Activated naive CD8-positive, alpha-beta T cell treated with anti-CD3 and anti-CD28 coated beads, Interleukin-2, amount 50 U/mL, for 16 hours (primary cell): ENCODE measurements around the gene HUS1.
"Not testable (repeated sequence)": the region's sequence is repeated elsewhere in the genome, so short reads cannot be mapped to it uniquely, and the experiment has no call there.

Experiments
- DNase-seq: peaks from one replicate; pipeline ENCODE4 v3.0.0-alpha.2; 2020; ENCODE audit warnings: low read depth, low spot score

The HUS1 gene

DNA sequence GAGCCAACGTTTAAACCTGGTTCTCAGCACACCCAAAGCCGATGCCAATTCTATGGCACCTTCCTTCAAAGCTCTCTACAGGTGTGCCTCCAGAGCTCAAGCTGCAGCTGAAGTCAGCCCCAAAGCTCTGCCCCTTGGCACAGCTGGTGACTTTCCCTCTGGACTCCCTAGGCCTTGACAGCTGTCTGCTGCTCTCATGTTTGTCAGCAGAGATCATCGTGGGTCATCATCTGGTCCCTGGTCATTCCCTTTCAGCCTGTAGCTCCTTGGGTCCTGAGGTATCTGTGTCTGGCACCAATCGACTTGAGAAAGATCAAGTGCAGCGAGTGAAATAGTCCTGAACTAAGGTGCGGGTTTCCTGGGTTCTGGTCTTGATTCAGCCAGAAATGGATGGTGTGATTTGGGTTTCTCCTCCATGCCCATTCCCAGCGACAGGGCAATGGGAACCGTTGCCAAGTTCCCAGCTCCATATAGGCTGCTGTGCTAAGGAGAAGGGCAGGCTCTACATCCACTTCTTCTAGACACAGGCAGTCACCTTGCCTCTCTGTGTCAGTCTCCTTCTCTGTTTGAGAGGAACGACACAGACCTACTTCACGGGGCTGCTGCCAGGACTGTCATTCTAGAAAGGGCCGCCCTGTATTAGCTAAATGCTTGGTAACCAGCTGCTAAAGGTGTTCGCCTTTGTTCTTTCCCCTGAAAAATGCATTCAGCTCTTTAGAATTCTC, 34.7 kb downstream of the HUS1 start:
- no peak for DNase-seq

DNA sequence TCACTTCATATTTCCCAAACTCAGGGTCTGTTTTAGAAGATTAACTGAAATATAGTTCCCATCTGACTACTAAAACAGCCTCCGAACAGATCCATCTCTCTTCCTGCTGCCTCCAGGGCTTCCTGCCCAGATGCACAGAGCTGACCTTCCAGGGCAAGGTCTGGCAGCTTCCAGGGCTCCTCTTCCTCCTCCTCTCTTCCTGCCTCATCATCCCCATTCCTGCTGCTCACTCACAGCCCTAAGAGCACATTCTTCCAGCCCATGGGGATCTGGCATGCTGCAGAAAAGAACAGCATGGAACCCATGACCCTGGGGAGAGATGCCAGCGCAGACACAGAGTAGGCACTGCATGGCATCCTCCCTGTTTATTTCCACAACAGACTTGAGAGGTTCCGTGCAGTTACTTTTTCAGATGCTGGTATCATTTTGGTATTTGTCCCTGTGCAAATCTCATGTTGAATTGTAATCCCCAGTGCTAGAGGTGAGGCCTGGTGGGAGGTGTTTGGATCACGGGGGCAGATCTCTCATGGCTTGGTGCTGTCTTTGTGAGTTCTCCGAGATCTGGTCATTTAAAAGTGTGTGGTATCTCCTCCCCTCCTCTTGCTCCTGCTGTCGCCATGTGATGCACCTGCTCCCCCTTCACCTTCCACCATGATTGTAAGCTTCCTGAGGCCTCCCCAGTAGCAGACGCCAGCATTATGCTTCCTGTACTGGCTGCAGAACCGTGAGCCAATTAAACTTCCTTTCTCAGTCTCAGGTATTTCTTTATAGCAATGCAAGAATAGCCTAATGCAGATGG, 35.5 kb downstream of the HUS1 start:
- no peak for DNase-seq

DNA sequence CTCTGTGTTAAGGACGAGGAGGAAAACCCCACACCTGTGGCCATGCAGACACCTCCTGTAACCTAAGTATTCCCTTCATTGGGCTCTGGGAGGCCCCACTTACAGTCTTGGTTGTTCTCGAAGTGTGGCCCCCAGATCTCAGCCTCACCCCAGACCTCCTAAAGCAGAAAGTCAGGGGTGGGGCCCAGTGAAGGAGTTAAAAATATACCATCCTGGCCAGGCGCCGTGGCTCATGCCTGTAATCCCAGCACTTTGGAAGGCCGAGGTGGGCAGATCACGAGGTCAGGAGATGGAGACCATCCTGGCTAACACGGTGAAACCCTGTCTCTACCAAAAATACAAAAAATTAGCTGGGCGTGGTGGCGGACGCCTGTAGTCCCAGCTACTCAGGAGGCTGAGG, 36.8 kb downstream of the HUS1 start:
- DNase-seq, result not testable (repeated sequence)

DNA sequence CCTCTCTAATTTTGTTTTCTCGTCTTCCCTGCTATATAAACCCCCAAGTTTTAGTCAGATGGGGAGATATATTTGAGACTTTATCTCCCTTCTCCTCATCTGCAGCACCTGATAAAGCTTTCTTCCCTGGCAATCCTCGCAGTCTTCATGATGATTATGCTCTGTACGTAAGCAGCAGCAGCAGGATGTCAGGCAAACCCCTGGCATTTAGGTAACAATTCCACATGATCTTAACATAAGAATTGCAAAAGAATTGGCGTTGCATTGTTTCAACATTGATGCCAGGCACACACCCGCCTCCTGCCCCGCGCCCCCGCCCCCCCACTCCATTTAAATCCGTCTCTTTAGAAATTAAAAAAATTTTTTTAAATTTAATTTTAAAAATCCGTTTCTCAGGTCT, 37.3 kb downstream of the HUS1 start:
- no peak for DNase-seq

DNA sequence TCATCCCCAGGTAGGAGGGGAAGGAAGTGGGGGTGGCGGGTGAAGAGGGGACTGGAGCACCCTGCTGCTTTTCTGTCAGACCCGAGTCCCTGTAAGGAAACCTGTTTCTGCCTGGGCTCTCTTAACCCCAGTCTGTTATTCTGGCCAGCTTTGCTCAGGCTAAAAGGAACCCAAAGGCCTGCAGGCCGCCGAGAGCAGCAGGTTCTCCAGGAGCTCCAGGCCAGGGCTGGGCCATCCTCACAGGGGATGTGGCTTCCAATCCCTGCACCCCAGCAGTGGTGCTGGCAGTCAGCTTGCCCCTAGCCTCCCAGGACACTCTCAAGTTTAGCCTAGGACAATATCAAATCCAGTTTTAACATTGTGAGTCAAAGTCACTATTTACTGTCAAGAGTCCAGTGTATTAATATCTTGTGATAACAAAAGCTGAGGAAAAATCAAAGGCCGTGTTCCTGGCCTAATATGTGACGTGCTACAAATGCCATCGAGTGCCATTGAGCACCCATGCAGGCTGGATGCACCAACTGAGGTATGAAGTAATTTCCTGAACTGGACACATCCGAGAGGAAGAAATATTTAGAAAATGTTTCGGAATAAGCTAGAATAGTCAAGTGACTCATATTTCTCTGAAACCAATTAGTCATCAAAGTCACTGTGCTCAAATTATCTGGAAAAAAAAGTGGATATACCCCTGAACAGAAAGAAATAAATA, 38.1 kb downstream of the HUS1 start:
- no peak for DNase-seq

DNA sequence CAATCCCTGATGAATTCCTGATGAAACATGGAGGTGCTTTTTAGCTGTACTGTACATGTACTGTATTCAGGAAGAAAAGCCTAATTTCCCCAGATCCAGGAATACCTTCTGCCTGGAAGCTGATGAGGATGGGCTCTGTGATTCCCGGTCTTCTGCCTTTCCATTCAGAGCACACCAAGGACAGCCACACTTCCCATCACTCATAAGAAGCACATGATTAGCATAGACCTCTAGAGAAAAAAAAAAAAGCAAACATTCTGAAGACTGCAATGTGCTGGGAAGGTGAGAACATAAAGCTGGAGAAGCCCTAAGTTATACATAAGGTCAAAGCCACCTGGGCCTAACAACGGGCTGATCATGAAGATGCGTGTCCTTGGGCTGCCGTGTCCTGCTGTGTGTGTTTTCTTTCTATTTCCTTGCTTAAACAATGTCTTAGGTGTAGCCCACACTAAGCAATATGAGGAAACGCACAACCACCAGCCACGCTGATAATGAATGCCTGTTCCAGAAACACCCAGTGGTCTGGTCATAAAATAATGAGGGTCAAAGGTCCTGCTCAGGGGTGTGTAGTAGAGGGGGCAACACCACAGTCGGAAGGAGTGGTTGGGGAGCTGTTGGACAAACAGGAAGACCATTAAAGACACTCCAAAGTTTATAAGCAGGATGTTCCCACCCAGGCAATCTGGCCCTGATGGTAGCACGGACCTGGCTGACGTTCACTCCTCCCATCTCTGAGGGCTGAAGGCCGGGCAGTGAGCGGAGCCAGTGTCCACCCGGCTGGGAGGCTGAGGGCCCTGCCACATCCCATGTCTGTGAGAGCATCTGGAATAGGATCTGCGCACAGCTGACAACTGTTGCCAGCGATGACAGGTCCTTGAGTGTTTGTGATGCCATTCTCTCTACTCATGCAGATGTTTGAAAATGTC, 39.1 kb downstream of the HUS1 start:
- no peak for DNase-seq

DNA sequence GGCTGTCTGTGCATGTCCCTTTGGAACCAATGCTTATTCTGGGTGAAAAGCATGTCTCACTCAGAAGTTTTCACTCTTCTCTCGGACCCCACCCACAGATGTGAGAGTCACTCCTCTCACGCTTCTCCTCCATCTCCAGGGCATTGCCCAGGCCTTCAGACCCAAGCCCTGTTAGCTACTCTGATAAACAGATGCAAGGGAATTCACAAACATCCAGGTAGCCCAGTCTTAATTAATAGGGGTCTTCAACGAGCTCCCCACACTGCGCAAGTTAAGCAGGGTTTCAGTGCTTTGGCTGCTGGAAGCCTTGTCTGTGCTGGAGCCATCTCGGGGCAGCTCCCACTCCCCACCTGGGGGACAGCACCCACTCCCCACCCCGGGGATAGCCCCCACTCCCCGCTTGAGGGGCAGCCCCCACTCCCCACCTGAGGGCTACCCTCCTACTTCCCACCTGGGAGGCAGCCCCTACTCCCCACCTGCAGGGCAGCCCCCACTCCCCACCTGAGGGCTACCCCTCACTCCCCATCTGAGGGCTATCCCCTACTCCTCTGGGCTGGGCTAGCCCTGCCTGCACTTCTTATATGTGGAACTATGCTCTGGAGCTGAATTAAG, 39.9 kb downstream of the HUS1 start:
- DNase-seq, result no peak

DNA sequence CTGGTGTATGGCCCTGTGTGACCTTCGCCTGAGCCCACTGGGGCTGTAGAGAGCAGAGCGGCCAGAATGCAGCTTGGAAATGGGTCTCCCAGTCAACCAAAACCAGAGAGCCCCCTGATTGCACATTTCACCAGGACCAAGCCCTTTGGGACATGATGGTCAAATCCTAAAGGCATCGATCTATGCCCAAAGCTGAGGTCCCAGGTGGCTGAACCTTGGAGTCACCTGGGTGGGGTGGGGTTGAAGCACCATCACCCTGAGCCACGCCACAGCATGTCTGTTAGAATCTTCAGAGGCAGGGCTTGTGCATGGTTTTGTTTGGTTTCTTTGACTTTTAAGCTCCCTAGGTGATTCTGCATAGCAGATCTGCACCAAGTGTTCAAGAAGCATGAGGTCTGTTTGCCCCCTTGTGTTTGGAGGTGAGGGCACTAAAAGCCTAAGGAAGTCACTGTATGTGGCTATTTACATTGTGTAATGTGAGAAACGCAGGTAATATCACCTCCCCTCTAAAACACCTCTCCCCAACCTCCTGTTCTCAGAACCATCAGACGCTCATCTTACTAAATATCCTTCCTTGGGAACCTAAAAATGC, 40.7 kb downstream of the HUS1 start:
- DNase-seq, result no peak

DNA sequence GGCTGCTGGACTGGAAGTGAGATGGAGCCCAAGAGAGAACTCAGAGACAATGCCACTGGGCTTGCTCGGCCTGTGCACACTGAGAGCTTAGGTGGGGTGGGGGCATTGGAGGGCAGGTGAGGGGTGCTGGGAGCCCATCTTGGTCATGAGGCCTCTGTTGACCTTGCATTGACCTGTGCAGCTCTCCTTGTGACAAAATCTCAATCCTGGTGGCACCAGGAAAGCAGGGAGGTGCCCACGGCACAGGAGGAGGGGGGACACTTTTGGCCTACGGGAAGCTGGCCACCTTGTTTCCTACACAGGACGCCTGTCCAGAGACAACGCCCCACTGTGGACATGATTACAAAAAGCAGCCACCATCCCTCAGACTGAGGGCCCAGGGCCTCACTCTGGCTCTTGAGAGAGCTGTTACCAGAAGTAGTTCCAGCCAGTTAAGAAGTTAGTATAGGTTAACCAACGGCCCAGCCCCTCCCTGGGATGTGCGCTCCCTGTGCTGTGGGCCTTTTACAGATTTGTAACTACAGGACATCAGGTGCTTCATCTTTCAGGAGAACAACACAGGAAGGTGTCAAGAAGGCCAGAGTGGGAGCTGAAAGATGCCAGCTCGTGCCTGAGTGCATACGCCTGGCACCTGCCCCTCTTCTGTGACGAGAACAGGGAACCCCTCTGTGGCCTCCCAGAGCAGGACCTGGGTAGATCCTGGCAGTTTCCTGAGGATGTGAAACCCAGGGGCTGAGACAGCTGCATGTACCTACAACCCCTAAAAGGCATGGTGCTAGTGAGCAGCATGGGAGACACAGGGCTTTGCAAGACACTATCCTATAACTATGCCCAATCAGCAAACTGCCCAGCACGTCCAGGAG, 41.5 kb downstream of the HUS1 start:
- DNase-seq, result no peak

DNA sequence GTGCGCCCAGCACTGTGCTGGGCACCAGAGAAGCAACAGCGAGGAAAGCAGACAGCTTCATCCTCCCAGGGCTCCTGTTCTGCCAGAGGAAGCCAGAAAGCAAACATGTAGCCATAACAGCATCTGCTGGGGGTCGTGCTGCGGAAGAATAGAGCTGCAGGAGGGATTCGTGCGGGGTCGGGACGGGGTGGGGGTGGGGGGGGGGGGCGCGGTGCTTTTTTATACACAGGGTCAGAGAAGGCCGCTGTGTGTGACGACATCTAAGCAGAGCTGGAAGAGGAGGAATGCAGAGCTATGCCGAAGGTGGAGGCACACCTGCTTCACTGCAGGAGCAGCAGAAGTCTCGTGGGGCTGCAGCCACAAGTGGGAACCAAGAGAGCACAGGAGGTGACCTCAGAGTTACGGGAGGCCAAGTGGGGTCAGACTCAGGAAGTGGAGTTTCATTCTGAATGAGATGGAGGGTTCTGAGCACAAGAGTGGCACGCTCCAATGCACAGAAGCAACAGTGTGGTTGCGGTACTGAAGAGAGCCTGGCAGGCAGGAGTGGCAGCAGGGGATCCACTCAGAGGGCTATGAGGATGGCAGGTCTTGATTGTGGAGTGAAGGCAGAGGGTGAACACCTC, 42.2 kb downstream of the HUS1 start:
- DNase-seq, result no peak

DNA sequence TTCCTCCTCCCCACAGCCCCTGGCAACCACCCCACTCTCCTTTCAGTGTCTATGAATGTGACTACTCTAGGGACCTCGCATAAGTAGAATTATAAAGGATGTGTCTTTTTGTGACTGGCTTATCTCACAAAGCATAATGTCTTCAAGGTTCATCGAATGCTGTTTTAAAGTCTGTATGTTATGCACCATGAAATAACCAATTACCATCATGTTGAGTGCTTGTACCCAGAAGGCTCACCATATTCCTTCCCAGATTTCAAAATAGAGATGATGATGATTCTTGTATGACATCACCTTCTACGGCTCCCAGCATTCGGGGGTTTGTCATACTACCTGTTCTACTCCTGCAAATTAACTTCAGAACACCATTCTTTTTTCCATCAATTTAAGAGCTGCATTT, 43.1 kb downstream of the HUS1 start:
- DNase-seq, result no peak

DNA sequence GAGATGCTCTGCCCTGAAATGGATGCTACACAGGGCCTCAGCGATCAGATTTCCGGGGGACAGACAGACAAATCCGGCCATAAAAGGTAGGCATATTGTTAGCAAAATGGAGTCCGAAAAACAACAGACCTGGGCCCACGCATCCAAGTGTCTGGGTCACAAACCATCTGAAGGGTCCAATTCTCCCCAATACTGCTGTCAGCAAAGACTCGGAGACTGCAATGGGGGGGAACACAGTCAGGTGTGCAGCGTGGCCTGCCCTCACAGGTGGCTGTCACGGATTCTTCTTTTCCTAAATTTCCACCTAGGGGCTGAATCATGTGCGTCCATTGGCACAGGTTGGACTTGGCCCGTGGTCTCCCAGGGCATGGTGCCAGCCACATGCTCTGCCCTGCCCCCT, 44.1 kb downstream of the HUS1 start:
- DNase-seq, result no peak

DNA sequence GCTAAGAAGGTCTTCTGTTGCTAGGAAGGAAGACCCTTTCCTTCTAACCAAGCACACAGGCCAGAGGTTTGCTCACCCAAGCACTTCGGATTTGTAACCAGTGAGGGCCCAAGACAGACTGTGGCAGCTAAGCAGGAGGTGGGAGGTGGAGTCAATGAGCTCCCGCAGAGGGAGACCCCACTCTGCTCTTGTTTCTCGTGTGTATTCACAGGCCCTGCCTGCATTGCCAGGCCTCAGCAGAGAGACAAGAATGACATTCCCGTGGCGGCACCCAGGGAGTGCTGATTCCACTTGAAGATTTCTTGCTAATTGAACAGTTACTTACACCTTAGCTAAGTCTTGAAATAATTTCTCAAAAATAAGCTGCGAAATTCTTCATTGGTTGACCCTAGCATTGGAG, 44.6 kb downstream of the HUS1 start:
- no peak for DNase-seq

DNA sequence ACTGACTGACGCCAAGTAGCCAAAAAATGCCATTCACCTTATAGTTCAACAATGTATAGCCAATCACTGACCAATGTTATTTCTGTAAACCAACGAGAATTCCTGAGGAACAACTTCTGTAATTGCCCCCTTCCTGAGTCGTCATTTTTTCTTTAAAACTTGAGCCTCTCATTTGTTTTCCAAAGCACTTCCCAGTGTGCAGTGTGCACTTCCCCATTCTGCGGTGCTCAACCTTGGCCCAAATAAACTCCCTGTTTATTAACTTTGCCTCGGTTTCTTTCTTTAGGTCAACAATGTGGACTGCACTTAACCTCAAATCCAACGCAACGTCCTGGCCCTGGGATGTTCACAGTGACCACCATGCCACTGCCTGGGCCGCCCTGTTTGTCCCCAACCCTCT, 46.2 kb downstream of the HUS1 start:
- no peak for DNase-seq

DNA sequence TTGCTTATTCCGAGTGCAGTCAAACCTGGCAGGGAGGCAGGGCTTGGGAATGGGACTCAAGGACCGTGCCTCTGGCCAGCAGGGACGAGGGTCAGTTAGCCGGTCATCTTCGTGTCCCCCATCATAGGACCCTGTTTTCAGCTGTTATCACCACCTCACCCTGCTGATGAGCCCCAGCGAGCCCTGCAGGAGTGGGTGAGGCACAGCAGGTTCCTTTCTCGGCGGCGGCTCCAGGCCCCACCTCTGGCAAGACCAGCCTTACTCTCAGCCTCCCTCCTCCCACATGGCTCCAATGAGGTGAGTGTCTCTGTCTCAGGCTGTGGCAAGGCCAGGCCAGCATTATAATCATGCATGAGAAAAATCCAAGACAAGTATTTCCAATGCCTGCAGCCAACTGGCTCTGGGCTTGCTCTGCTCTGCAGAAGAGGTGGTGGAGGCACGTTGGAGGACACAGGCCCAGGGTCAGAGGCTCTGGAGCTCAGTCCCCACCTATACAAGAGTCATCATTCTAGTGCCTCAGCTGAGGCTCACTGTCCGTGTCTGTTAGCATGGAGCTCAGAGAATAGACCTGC, 46.9 kb downstream of the HUS1 start:
- DNase-seq, result no peak

DNA sequence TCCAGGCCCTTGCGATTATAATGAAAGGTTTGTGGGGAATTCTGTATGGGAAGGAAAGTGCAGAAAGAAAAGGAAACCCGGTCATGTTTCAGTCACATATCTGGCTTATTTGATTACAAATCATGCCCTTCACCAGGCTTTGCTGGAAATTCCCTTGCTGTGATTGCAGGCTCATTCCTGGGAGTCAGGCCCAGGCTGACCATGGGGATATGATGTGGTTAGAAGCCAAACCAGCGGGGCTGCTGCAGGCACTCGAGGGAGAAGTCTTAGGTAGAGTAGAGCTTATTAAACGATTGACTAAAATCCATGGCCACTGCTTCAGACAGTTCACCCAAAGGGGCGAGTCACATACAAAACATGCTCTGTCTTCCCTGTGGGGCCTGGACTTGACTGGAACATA, 47.4 kb downstream of the HUS1 start:
- no peak for DNase-seq

DNA sequence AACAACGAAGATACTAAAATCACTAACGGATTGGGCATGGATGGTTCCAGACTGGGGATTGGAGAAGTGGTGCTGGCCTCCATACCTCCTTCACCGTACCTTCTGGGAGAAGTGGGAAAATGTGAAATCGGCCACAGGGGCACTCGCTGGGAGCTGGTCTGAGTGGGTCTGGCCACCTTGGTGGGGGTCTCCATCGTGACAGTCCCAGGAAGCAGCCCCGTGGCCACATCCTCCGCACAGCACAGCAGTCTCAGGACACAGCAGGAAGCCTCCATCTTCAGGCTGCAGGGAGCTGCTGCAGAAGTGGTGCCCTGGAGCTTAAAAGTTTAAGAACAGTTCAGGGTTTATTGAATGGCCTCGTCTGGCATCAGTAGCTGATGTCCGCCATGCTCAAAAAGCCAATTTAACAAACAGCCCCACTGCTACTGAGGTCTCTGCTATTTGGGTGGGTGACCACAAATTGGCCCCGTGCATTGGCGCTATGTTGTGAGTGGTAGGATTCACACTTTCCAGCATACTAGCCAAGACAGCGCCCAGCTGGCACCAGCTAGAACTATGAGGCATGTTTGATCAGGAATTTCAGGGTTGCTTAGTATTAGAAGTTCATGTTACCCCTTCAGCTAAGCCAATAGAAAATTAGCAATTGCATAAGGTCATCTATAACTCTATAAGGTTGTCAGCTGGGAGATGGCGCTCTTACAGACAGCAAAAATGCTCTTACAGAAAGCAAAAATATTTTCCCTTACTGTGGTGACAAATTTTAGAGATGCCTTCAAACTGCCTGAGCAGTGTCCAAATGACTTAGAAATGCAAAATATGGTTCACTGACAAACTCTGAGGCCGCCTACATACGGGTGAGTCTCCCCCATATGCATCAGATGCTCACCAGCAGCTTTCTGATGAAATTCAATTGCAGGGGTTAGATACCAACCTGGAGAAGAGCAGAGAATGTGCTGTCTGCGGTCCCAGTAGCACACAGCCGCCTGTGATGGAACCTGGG, 48.1 kb downstream of the HUS1 start:
- DNase-seq, result no peak

DNA sequence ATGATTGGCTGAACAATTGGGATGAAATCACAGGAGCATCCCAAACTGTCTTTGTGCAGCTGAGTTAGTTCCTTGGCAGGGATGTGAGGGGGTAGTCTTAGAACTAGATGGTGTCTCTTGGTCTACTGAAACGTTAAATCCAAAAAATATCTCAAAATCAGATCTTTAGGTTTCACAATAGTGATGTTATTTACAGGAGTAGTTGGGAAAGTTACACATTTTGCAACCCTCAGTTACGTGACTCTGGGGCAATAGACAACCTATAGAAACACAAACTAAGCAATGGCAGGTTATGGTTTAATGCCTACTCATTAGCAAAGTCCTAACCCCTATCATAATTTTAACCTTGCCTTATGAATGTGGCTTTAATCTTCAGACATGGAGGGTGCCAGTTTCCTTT, 55.1 kb downstream of the HUS1 start:
- DNase-seq, result no peak
